IMR-90 (cell line): Measurements from ENCODE around the gene AQP9. TPM values are rescaled to one million over a fixed set of nuclear protein-coding genes. Genes with fewer than 3 reads are reported as not detected.

Source experiments
- ATAC-seq: fragments of 200-7000 bp; cut with Tn5 transposase; 2 replicates; pipeline ENCODE4 v1.9.1; 2020; ENCODE audit warnings: low read depth, mild to moderate bottlenecking, moderate library complexity
- BruUV-seq: library from RNA; stranded (reverse); fragments of 400-500 nt; replicated peaks from 2 replicates; lab custom pipeline; 2021; lab: Mats Ljungman, UMichigan
- CTCF ChIA-PET: fragments of 300-600 bp; formaldehyde crosslinking; extraction: SDS; loops from one replicate; lab custom pipeline; 2021; ENCODE audit warnings: antibody characterized with exemption; lab: Yijun Ruan, JAX
- POLR2A ChIA-PET: fragments of 300-600 bp; sonication (Branson Sonifier 250); formaldehyde crosslinking; loops from one replicate; lab custom pipeline; 2022; ENCODE audit warnings: antibody characterized with exemption; ENCODE audit not compliant: unreplicated experiment; lab: Charles Lee
- DNase-seq: peaks from one replicate; pipeline ENCODE4 v3.0.0; 2013
- H2AFZ ChIP-seq: replicated peaks from 2 replicates; pipeline ENCODE3; 2013; ENCODE audit warnings: low read length, mild to moderate bottlenecking; ENCODE audit not compliant: poor library complexity
- H2AK5ac ChIP-seq: 2 replicates; pipeline ENCODE4 v1.6.1; 2013; ENCODE audit warnings: low read depth, low read length, inconsistent platforms
- H2AK9ac ChIP-seq: replicated peaks from 2 replicates; pipeline ENCODE3; 2013; ENCODE audit warnings: mild to moderate bottlenecking, low read depth, low read length, moderate library complexity; ENCODE audit not compliant: poor library complexity
- H2BK120ac ChIP-seq: 2 replicates; pipeline ENCODE4 v1.6.1; 2013; ENCODE audit warnings: low read depth, low read length, inconsistent platforms
- H2BK15ac ChIP-seq: 3 replicates; pipeline ENCODE4 v1.6.1; 2013; ENCODE audit warnings: low read depth, low read length, inconsistent platforms
- H2BK20ac ChIP-seq: 2 replicates; pipeline ENCODE4 v1.6.1; 2013; ENCODE audit warnings: low read depth, mild to moderate bottlenecking, inconsistent platforms, low read length, moderate library complexity
- H2BK5ac ChIP-seq: 2 replicates; pipeline ENCODE4 v1.6.1; 2013; ENCODE audit warnings: mild to moderate bottlenecking, low read depth, low read length, inconsistent platforms; ENCODE audit not compliant: poor library complexity, severe bottlenecking
- H3K14ac ChIP-seq: replicated peaks from 2 replicates; pipeline ENCODE4 v1.6.1; 2013; ENCODE audit warnings: low read depth, low read length, inconsistent platforms
- H3K18ac ChIP-seq: 2 replicates; pipeline ENCODE4 v1.6.1; 2013; ENCODE audit warnings: low read depth, low read length, control low read depth
- H3K23ac ChIP-seq: 2 replicates; pipeline ENCODE4 v1.6.1; 2013; ENCODE audit warnings: low read depth, low read length, inconsistent platforms
- H3K27ac ChIP-seq: 2 replicates; pipeline ENCODE4 v1.5.1; 2013; ENCODE audit warnings: mild to moderate bottlenecking, control low read depth, low read length; ENCODE audit not compliant: insufficient read depth
- H3K27me3 ChIP-seq: 2 replicates; pipeline ENCODE4 v1.6.1; 2013; ENCODE audit warnings: low read length; ENCODE audit not compliant: control insufficient read depth, insufficient read depth
- H3K36me3 ChIP-seq: 2 replicates; pipeline ENCODE4 v1.6.1; 2013; ENCODE audit warnings: low read length, mixed read lengths; ENCODE audit not compliant: control insufficient read depth, insufficient read depth
- H3K4ac ChIP-seq: 2 replicates; pipeline ENCODE4 v1.6.1; 2013; ENCODE audit warnings: low read depth, low read length, inconsistent platforms
- H3K4me1 ChIP-seq: 2 replicates; pipeline ENCODE4 v1.6.1; 2013; ENCODE audit warnings: low read length, mixed read lengths; ENCODE audit not compliant: control insufficient read depth, insufficient read depth
- H3K4me2 ChIP-seq: 2 replicates; pipeline ENCODE4 v1.6.1; 2013; ENCODE audit warnings: low read depth, mild to moderate bottlenecking, control low read depth, low read length, moderate library complexity
- H3K4me3 ChIP-seq: 2 replicates; pipeline ENCODE4 v1.5.1; 2013; ENCODE audit warnings: low read depth, mild to moderate bottlenecking, control low read depth, low read length, moderate library complexity; ENCODE audit not compliant: insufficient read depth
- H3K56ac ChIP-seq: 2 replicates; pipeline ENCODE4 v1.6.1; 2013; ENCODE audit warnings: low read length, inconsistent platforms; ENCODE audit not compliant: insufficient read depth; ENCODE audit errors: extremely low read depth
- H3K79me1 ChIP-seq, 2 experiments: 2 replicates each; pipeline ENCODE4 v1.6.1; 2013; ENCODE audit warnings: low read length in 2 of 2, inconsistent platforms in 1 of 2, low read depth in 1 of 2
- H3K9ac ChIP-seq: 2 replicates; pipeline ENCODE4 v1.6.1; 2013; ENCODE audit warnings: low read depth, low read length, control low read depth
- H3K9me1 ChIP-seq: 2 replicates; pipeline ENCODE4 v1.6.1; 2013; ENCODE audit warnings: low read length, inconsistent platforms; ENCODE audit not compliant: insufficient read depth
- H3K9me3 ChIP-seq: 2 replicates; pipeline ENCODE4 v1.6.1; 2013; ENCODE audit warnings: low read length; ENCODE audit not compliant: control insufficient read depth, insufficient read depth
- H4K20me1 ChIP-seq: 2 replicates; pipeline ENCODE4 v1.6.1; 2013; ENCODE audit warnings: low read length, inconsistent platforms; ENCODE audit not compliant: insufficient read depth
- H4K5ac ChIP-seq: 2 replicates; pipeline ENCODE4 v1.6.1; 2013; ENCODE audit warnings: mild to moderate bottlenecking, low read depth, low read length, control low read depth
- H4K8ac ChIP-seq, 2 experiments: 2 replicates each; pipeline ENCODE4 v1.6.1; 2013; ENCODE audit warnings: low read depth in 2 of 2, low read length in 2 of 2, control low read depth in 1 of 2, inconsistent platforms in 1 of 2
- H4K91ac ChIP-seq: 2 replicates; pipeline ENCODE4 v1.6.1; 2013; ENCODE audit warnings: low read depth, low read length, inconsistent platforms; ENCODE audit not compliant: insufficient read depth
- CEBPB ChIP-seq: IDR thresholded peaks from 2 replicates; pipeline ENCODE4 v1.6.1; 2012; ENCODE audit warnings: low read depth, low read length, improper control_type of control experiment
- CHD1 ChIP-seq: IDR thresholded peaks from 2 replicates; pipeline ENCODE4 v1.6.1; 2012; ENCODE audit warnings: low read depth, low read length, improper control_type of control experiment
- FOS ChIP-seq: fragments of 150-350 bp; IDR thresholded peaks from 2 replicates; pipeline ENCODE4 v1.6.1; 2016; ENCODE audit warnings: low read depth, low read length
- MAFK ChIP-seq: IDR thresholded peaks from 2 replicates; pipeline ENCODE4 v1.6.1; 2012; ENCODE audit warnings: low read depth, low read length, improper control_type of control experiment
- MAZ ChIP-seq: IDR thresholded peaks from 2 replicates; pipeline ENCODE4 v1.6.1; 2012; ENCODE audit warnings: low read depth, mild to moderate bottlenecking, low read length, improper control_type of control experiment, moderate library complexity, borderline replicate concordance
- MXI1 ChIP-seq: IDR thresholded peaks from 2 replicates; pipeline ENCODE4 v1.6.1; 2012; ENCODE audit warnings: low read depth, mild to moderate bottlenecking, low read length, moderate library complexity, borderline replicate concordance
- NFE2L2 ChIP-seq: fragments of 150-350 bp; IDR thresholded peaks from 2 replicates; pipeline ENCODE4 v1.6.1; 2016; ENCODE audit warnings: low read depth, mild to moderate bottlenecking, low read length
- POLR2A ChIP-seq: IDR thresholded peaks from 2 replicates; pipeline ENCODE4 v1.6.1; 2012; ENCODE audit warnings: mild to moderate bottlenecking, low read depth, low read length
- RAD21 ChIP-seq: IDR thresholded peaks from 2 replicates; pipeline ENCODE4 v1.6.1; 2012; ENCODE audit warnings: low read length, improper control_type of control experiment
- WGBS, 2 experiments: methylation state at CpG; one replicate each; pipeline versions ENCODE4 v1.1.5 to v1.1.7; 2013; ENCODE audit warnings: missing lambda C conversion rate in 2 of 2; ENCODE audit not compliant: insufficient read length in 1 of 2; ENCODE audit errors: extremely low coverage in 2 of 2; 5-methylcytosine and 5-hydroxymethylcytosine counted together
- dilution Hi-C: fragments of 300-500 bp; cut with HindIII; formaldehyde crosslinking; loops from one replicate; pipeline ENCODE4 v1.14.3; 2018; ENCODE audit warnings: low sequenced_read_pairs; ENCODE audit not compliant: unreplicated experiment
- in situ Hi-C: fragments of 300-500 bp; cut with MboI; formaldehyde crosslinking; loops from 3 replicates; pipeline ENCODE4 v1.14.3; 2019; ENCODE audit warnings: low sequenced_read_pairs, inconsistent platforms, mixed read lengths
- intact Hi-C: fragments of 100-400 bp; cut with micrococcal nuclease; formaldehyde crosslinking; loops from 2 replicates; pipeline ENCODE4 v1.10.0; 2022
- polyA plus RNA-seq, 3 experiments: library from polyadenylated mRNA; depleted of rRNA; stranded (reverse); fragments of >200 nt; gene quantifications; 2 replicates each; pipeline ENCODE4 v1.2.3, GENCODE V29; 2012; ENCODE audit warnings: low replicate concordance in 1 of 3
- total RNA-seq: library from RNA; depleted of rRNA; stranded (reverse); fragments of >200 nt; gene quantifications from 2 replicates; pipeline ENCODE4 v1.2.3, GENCODE V29; 2012
- TF ChIP-seq, protein P1 (sequence below): fragments of 150-350 bp; IDR thresholded peaks from 2 replicates; pipeline ENCODE4 v1.6.1; 2016; ENCODE audit warnings: low read depth, mild to moderate bottlenecking, low read length, moderate library complexity, borderline replicate concordance
- TF ChIP-seq, protein P2 (sequence below): fragments of 150-350 bp; IDR thresholded peaks from 2 replicates; pipeline ENCODE4 v1.6.1; 2017; ENCODE audit warnings: mild to moderate bottlenecking, antibody characterized with exemption, low read length, low read depth

AQP9 gene
- total and polyA plus RNA-seq, 2 of the 4 experiments (the other 2 are of a cell fraction): not detected

DNA sequence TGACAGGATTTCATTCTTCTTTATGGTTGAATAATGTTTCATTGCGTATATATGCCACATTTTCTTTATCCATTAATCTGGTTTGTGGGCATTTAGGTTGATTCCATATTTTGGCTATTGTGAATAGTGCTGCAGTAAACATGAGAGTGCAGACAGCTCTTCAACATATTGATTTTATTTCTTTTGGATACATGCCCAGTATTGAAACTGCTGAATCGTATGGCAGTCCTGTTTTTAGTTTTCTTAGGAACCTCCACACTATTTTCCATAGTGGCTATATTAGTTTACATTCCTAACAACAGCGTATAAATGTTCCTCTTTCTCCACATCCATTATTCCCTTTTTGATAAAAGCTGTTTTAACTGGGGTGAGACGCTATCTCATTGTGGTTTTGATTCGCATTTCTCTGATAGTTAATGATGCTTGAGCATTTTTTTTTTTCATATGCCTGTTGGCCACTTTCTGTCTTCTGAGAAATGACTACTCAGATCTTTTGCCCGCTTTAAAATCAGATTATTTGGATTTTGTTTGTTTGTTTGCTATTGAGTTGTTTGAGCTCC lies 21.7 kb downstream of the AQP9 start:
- H2AK9ac ChIP-seq: no peak overlapping the region
- ChIA-PET CTCF (no interaction called here), POLR2A (no interaction called here)
- H2BK20ac ChIP-seq: no peak overlapping the region
- H3K9me3 ChIP-seq: no peaks in the 10 kb centered on the region
- H3K23ac ChIP-seq: no peak overlapping the region
- H3K14ac ChIP-seq: no peak overlapping the region
- no peaks in the 10 kb centered on the region for H4K20me1 ChIP-seq
- no peak overlapping the region for H3K4ac ChIP-seq
- H3K4me3 ChIP-seq: no peak overlapping the region
- H2AK5ac ChIP-seq: no peak overlapping the region
- H3K27ac ChIP-seq: no peak overlapping the region
- H4K91ac ChIP-seq: no peak overlapping the region
- dilution Hi-C loops (no loop called here), intact Hi-C loops (no loop called here), in situ Hi-C loops (no loop called here)
- DNase-seq (no peak), ATAC-seq (no peak)
- WGBS, 2 experiments: no CpG with 5 or more reads among the region's 6 CpGs
- no peaks in the 10 kb centered on the region for H3K9me1 ChIP-seq
- H4K8ac ChIP-seq: no peak overlapping the region
- peaks cover 11% of the 10 kb centered on the region for H3K27me3 ChIP-seq
- no peak overlapping the region for H2BK15ac ChIP-seq
- no peak overlapping the region for H3K9ac ChIP-seq
- no peaks in the 10 kb centered on the region for H3K79me1 ChIP-seq
- H3K36me3 ChIP-seq: no peaks in the 10 kb centered on the region
- no peaks in the 10 kb centered on the region for H3K4me1 ChIP-seq
- H4K5ac ChIP-seq: no peak overlapping the region
- H2BK5ac ChIP-seq: no peak overlapping the region
- H2AFZ ChIP-seq: no peak overlapping the region
- H3K18ac ChIP-seq: no peak overlapping the region
- BruUV-seq: no TSS peak
- no peak overlapping the region for H3K4me2 ChIP-seq
- H2BK120ac ChIP-seq: no peak overlapping the region
- no peak for TF ChIP-seq MAFK
- TF ChIP-seq NFE2L2: no peak
- no peak for TF ChIP-seq RAD21
- TF ChIP-seq CEBPB: no peak
- TF ChIP-seq, protein P1, sequence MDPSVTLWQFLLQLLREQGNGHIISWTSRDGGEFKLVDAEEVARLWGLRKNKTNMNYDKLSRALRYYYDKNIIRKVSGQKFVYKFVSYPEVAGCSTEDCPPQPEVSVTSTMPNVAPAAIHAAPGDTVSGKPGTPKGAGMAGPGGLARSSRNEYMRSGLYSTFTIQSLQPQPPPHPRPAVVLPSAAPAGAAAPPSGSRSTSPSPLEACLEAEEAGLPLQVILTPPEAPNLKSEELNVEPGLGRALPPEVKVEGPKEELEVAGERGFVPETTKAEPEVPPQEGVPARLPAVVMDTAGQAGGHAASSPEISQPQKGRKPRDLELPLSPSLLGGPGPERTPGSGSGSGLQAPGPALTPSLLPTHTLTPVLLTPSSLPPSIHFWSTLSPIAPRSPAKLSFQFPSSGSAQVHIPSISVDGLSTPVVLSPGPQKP: no peak
- TF ChIP-seq, protein P2, sequence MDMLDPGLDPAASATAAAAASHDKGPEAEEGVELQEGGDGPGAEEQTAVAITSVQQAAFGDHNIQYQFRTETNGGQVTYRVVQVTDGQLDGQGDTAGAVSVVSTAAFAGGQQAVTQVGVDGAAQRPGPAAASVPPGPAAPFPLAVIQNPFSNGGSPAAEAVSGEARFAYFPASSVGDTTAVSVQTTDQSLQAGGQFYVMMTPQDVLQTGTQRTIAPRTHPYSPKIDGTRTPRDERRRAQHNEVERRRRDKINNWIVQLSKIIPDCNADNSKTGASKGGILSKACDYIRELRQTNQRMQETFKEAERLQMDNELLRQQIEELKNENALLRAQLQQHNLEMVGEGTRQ: no peak
- TF ChIP-seq MAZ: no peak
- TF ChIP-seq FOS: no peak
- TF ChIP-seq POLR2A: no peak
- no peak for TF ChIP-seq MXI1
- TF ChIP-seq CHD1: no peak
- H3K56ac ChIP-seq: no peak overlapping the region
